Panc1 (cell line): ENCODE measurements around the gene PCBD1. TPM values are rescaled to one million over a fixed set of nuclear protein-coding genes. Genes with fewer than 3 reads are reported as not detected.

Source experiments
- ATAC-seq: fragments of 200-7000 bp; cut with Tn5 transposase; 2 replicates; pipeline ENCODE4 v1.9.1; 2020; ENCODE audit warnings: mild to moderate bottlenecking, moderate library complexity
- BruUV-seq: library from RNA; stranded (reverse); fragments of 400-500 nt; replicated peaks from 2 replicates; lab custom pipeline; 2021; lab: Mats Ljungman, UMichigan
- CTCF ChIA-PET: fragments of 300-600 bp; sonication (Branson Sonifier 250); formaldehyde crosslinking; loops from one replicate; lab custom pipeline; 2022; ENCODE audit warnings: antibody characterized with exemption; lab: Charles Lee
- POLR2A ChIA-PET: fragments of 300-600 bp; sonication (Branson Sonifier 250); formaldehyde crosslinking; loops from one replicate; lab custom pipeline; 2022; ENCODE audit warnings: antibody characterized with exemption; lab: Charles Lee
- DNase-seq: peaks from one replicate; pipeline ENCODE4 v3.0.0-alpha.2; 2010; ENCODE audit warnings: low read depth, low spot score
- H3K27ac ChIP-seq: 2 replicates; pipeline ENCODE4 v1.5.1; 2011; ENCODE audit warnings: mild to moderate bottlenecking, low read length, inconsistent platforms
- H3K27me3 ChIP-seq: fragments of 200-500 bp; sonication (Bioruptor generic); 2 replicates; pipeline ENCODE4 v1.6.0; 2014; ENCODE audit warnings: low read length, inconsistent platforms; ENCODE audit not compliant: control insufficient read depth, insufficient read depth
- H3K36me3 ChIP-seq: fragments of 200-500 bp; sonication (Bioruptor generic); 2 replicates; pipeline ENCODE4 v1.5.1; 2014; ENCODE audit warnings: inconsistent platforms, mild to moderate bottlenecking, low read length, moderate library complexity; ENCODE audit not compliant: control insufficient read depth, insufficient read depth
- H3K4me1 ChIP-seq: 2 replicates; pipeline ENCODE4 v1.5.1; 2011; ENCODE audit warnings: inconsistent platforms, mild to moderate bottlenecking, low read length, moderate library complexity; ENCODE audit not compliant: control insufficient read depth, insufficient read depth
- H3K4me3 ChIP-seq, 2 experiments: 2 replicates each; pipeline ENCODE4 v1.5.1; 2011 to 2012; ENCODE audit warnings: low read depth in 2 of 2, low read length in 2 of 2, mild to moderate bottlenecking in 2 of 2, inconsistent platforms in 1 of 2, moderate library complexity in 1 of 2
- H3K9me3 ChIP-seq: fragments of 200-500 bp; sonication (Bioruptor generic); 2 replicates; pipeline ENCODE4 v1.5.1; 2014; ENCODE audit warnings: low read depth, mild to moderate bottlenecking, inconsistent platforms, low read length, moderate library complexity; ENCODE audit not compliant: control insufficient read depth, insufficient read depth
- CTCF ChIP-seq: fragments of 450-650 bp; IDR thresholded peaks from 2 replicates; pipeline ENCODE4 v1.5.1; 2017; ENCODE audit warnings: mild to moderate bottlenecking
- POLR2AphosphoS5 ChIP-seq: IDR thresholded peaks from 2 replicates; pipeline ENCODE4 v1.6.1; 2012; ENCODE audit warnings: mild to moderate bottlenecking, low read depth, low read length, moderate library complexity
- REST ChIP-seq, 2 experiments: IDR thresholded peaks; 2 replicates each; pipeline ENCODE4 v1.6.1; 2011 to 2012; ENCODE audit warnings: low read depth in 2 of 2, control low read depth in 1 of 2, low read length in 1 of 2, mild to moderate bottlenecking in 1 of 2, moderate library complexity in 1 of 2; ENCODE audit not compliant: insufficient read depth in 1 of 2
- SIN3A ChIP-seq: IDR thresholded peaks from 2 replicates; pipeline ENCODE4 v1.6.1; 2012; ENCODE audit warnings: low read depth, mild to moderate bottlenecking, low read length, moderate library complexity, borderline replicate concordance; ENCODE audit not compliant: insufficient read depth
- TCF7L2 ChIP-seq: IDR thresholded peaks from 2 replicates; pipeline ENCODE4 v1.6.1; 2011; ENCODE audit warnings: mild to moderate bottlenecking, low read depth, low read length, inconsistent platforms
- in situ Hi-C: cut with HindIII; loops from 2 replicates; pipeline ENCODE4 v1.10.0; 2016; ENCODE audit warnings: low sequenced_read_pairs, low pct_unique_long_range_greater_than_20kb
- intact Hi-C: fragments of 100-400 bp; cut with micrococcal nuclease; formaldehyde crosslinking; loops from one replicate; pipeline ENCODE4 v1.10.0; 2022; ENCODE audit not compliant: unreplicated experiment
- total RNA-seq: library from RNA; stranded (reverse); gene quantifications from one replicate; pipeline ENCODE4 v1.2.1, GENCODE V29; 2021; ENCODE audit not compliant: unreplicated experiment

The PCBD1 gene
- total RNA-seq, 1 experiment from 2014 or later, result 122 TPM

- Histone ChIP-seq H3K27ac (no peak overlapping the region), H3K36me3 (no peaks in the 10 kb centered on the region), H3K27me3 (peaks cover 2% of the 10 kb centered on the region; the same call in 1 of the 2 replicates), H3K9me3 (no peaks in the 10 kb centered on the region), H3K4me3 (no peak overlapping the region), H3K4me1 (no peaks in the 10 kb centered on the region)
- ATAC-seq (no peak), DNase-seq (no peak)
- ChIA-PET POLR2A (interaction anchor here (0.6 kb wide), 1 partner anchor 508 kb away, joined by 11 read pairs; no protein-coding TSS in a partner anchor), CTCF (no interaction called here)
- intact Hi-C loops (no loop called here), in situ Hi-C loops (no loop called here)
- no peak for TF ChIP-seq TCF7L2
- no peak for TF ChIP-seq REST (IDR thresholded peaks at IDR 0.05; ENCODE audit: insufficient read depth in 1 of 2, low read depth in 2 of 2, low read length in 1 of 2)
- TF ChIP-seq POLR2AphosphoS5, result no peak
- no TSS peak for BruUV-seq
Observed at GRCh38 chr10:70911386-70911785, 23.0 kb upstream of the PCBD1 start.

- Histone ChIP-seq H3K4me1 (no peaks in the 10 kb centered on the region), H3K36me3 (no peaks in the 10 kb centered on the region), H3K9me3 (no peaks in the 10 kb centered on the region), H3K27me3 (peaks cover 2% of the 10 kb centered on the region; the same call in 1 of the 2 replicates), H3K27ac (no peak overlapping the region), H3K4me3 (no peak overlapping the region)
- no TSS peak for BruUV-seq
- DNase-seq (no peak), ATAC-seq (no peak)
- ChIA-PET CTCF (no interaction called here), POLR2A (no interaction called here)
- intact Hi-C loops (no loop called here), in situ Hi-C loops (no loop called here)
- no peak for TF ChIP-seq POLR2AphosphoS5
- no peak for TF ChIP-seq SIN3A
- TF ChIP-seq CTCF, result no peak
- TF ChIP-seq TCF7L2, result no peak
- no peak for TF ChIP-seq REST (IDR thresholded peaks at IDR 0.05; ENCODE audit: insufficient read depth in 1 of 2, low read depth in 2 of 2, low read length in 1 of 2)
Observed at GRCh38 chr10:70910486-70911341, 22.3 kb upstream of the PCBD1 start.
